H1 (cell line): ENCODE data around the gene SCN3B.

Source experiments
- CEBPB ChIP-seq: IDR thresholded peaks from 2 replicates; pipeline ENCODE4 v1.6.1; 2012; ENCODE audit warnings: low read depth, low read length
- POLR2A ChIP-seq, 2 experiments: IDR thresholded peaks; 1 replicate in 1 of 2; 2 replicates in 1 of 2; pipeline ENCODE4 v1.6.1; 2011; ENCODE audit warnings: low read depth in 2 of 2, low read length in 2 of 2, mild to moderate bottlenecking in 2 of 2; ENCODE audit errors: control extremely low read depth in 1 of 2
- TF ChIP-seq, protein P1 (sequence below): IDR thresholded peaks from 2 replicates; pipeline ENCODE4 v1.6.1; 2012; ENCODE audit warnings: inconsistent platforms
- TF ChIP-seq, protein P2 (sequence below), 3 experiments: IDR thresholded peaks; 1 replicate in 2 of 3; 2 replicates in 1 of 3; pipeline versions ENCODE4 v1.5.1 to v1.6.1; 2011; ENCODE audit warnings: low read length in 3 of 3, mild to moderate bottlenecking in 3 of 3, inconsistent platforms in 2 of 3, low read depth in 1 of 3, moderate library complexity in 1 of 3; ENCODE audit not compliant: insufficient read depth in 1 of 3; ENCODE audit errors: control extremely low read depth in 1 of 3

DNA sequence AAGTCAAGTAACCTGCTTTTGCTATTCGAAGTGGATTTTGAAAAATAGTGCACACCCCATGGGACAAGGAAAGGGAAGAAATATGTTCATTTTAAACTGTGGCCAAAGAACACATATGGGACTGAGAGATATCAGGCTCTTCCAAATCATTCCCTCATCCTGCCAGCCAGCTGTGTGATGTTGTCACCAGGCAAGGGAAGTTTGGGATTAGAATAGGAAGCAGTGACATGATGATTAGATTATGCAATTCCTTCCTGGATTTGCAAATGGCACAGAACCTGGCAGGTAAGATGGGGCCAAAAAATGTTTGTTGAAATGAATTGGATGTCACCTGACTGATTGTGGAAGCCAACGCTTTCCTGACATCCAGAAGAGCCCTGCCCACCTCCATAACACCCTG lies 4.9 kb upstream of the SCN3B start:
- no peak for TF ChIP-seq POLR2A (IDR thresholded peaks at IDR 0.05; ENCODE audit: control extremely low read depth in 1 of 2, low read depth in 2 of 2, low read length in 2 of 2)
- TF ChIP-seq, protein P1, sequence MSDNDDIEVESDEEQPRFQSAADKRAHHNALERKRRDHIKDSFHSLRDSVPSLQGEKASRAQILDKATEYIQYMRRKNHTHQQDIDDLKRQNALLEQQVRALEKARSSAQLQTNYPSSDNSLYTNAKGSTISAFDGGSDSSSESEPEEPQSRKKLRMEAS = no peak
- TF ChIP-seq, protein P2, sequence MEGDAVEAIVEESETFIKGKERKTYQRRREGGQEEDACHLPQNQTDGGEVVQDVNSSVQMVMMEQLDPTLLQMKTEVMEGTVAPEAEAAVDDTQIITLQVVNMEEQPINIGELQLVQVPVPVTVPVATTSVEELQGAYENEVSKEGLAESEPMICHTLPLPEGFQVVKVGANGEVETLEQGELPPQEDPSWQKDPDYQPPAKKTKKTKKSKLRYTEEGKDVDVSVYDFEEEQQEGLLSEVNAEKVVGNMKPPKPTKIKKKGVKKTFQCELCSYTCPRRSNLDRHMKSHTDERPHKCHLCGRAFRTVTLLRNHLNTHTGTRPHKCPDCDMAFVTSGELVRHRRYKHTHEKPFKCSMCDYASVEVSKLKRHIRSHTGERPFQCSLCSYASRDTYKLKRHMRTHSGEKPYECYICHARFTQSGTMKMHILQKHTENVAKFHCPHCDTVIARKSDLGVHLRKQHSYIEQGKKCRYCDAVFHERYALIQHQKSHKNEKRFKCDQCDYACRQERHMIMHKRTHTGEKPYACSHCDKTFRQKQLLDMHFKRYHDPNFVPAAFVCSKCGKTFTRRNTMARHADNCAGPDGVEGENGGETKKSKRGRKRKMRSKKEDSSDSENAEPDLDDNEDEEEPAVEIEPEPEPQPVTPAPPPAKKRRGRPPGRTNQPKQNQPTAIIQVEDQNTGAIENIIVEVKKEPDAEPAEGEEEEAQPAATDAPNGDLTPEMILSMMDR (IDR thresholded peaks at IDR 0.05; ENCODE audit: control extremely low read depth in 1 of 3, insufficient read depth in 1 of 3, low read depth in 1 of 3, low read length in 3 of 3) = no peak
- TF ChIP-seq CEBPB = no peak
